Cardiac atrium fibroblast (primary cell): Measurements from ENCODE around the gene DNAJB11. TPM values are rescaled to one million over a fixed set of nuclear protein-coding genes. Genes with fewer than 3 reads are reported as not detected.

Source experiments
- total RNA-seq: library from RNA; depleted of rRNA; stranded (reverse); fragments of >200 nt; gene quantifications from 2 replicates; pipeline ENCODE4 v1.2.3, GENCODE V29; 2015

Gene DNAJB11
- total RNA-seq: 59.5 and 63.9 TPM in 2 replicates

GRCh38 chr3:186570096-186570940 is at the start of gene DNAJB11:
Gene DNAJB11, plus strand, starts transcription at chr3:186570720. Its CDS starts 178 bp downstream, at chr3:186570898.

GRCh38 chr3:186544281-186544680 is 26.2 kb upstream of the DNAJB11 start, which contains the start of gene CRYGS:
Gene CRYGS, minus strand, starts transcription at chr3:186544380. Its CDS starts 54 bp downstream, at chr3:186544326.

GRCh38 chr3:186567072-186567921 is 3.2 kb upstream of the DNAJB11 start, which contains the start of gene TBCCD1:
Gene TBCCD1, minus strand, starts transcription at chr3:186567339. Its CDS starts 3,010 bp downstream, at chr3:186564329.

GRCh38 chr3:186612721-186613636 is 42.5 kb downstream of the DNAJB11 start, which contains the start of gene AHSG:
Gene AHSG, plus strand, starts transcription at chr3:186613060. Its CDS starts 82 bp downstream, at chr3:186613142.

Other genes starting within 250 kb of the DNAJB11 start
- gene DGKG, start 208.5 kb upstream of the DNAJB11 start, total RNA-seq: 0.16 and 0.72 TPM in 2 replicates
- gene CRYGS, start 26.3 kb upstream of the DNAJB11 start, total RNA-seq: 0.65 and 1.1 TPM in 2 replicates
- gene TBCCD1, start 3.4 kb upstream of the DNAJB11 start, total RNA-seq: 11.6 and 15.7 TPM in 2 replicates
- not detected in 2 replicates for gene AHSG, start 42.3 kb downstream of the DNAJB11 start, total RNA-seq
- not detected in 2 replicates for gene FETUB, start 69.7 kb downstream of the DNAJB11 start, total RNA-seq
- gene HRG, start 95.3 kb downstream of the DNAJB11 start, total RNA-seq: not detected in 2 replicates
- not detected in 2 replicates for gene KNG1, start 146.6 kb downstream of the DNAJB11 start, total RNA-seq
- gene EIF4A2, start 212.9 kb downstream of the DNAJB11 start, total RNA-seq: 240 and 273 TPM in 2 replicates
- gene RFC4, start 235.8 kb downstream of the DNAJB11 start, total RNA-seq: 25.6 and 30.1 TPM in 2 replicates